Activated T-cell treated with anti-CD3 and anti-CD28 coated beads for 4 hours (primary cell): Measurements from ENCODE around the gene XYLT1.

Experiments
- DNase-seq: peaks from one replicate; pipeline ENCODE4 v3.0.0-alpha.2; 2020

Gene XYLT1

DNA sequence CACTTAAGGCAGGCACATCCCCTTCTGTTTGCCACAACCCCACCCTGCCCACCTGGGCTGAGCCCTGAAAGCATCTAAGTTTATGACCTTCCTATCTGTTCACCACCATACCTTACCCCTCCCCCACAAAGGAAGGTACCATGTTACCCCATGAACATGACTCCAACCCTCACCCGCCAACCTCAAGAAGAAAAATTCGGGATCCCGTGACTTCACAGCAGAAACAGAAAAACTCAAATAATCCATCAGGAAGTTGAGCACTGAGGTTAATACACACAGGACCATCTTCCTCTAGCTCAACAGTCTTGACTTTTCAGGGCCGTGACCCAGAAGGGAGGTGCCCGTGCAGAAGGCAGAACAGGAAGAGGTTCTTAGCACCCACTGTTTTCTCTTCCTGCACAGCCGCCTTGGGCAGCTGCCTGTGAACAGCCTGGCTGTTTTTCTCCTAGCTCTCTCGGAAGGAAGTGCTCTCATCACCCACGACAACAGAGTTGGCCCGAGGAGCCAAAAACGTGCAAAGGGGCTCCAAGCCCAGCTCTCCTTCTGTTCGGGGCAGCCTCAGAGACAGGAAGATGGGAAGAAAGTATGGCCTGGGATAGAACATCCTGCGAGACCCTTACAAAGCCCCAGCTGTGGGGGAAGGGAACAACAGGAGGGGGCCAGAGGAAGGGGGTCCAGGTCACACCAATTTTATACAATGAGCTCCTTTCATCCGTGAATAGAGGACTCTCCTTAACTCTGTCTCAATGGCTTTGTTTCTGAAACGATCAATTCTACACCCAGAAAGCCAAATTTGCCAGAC is 101.1 kb downstream of the XYLT1 start:
- peak; percentile 29 for DNase-seq

DNA sequence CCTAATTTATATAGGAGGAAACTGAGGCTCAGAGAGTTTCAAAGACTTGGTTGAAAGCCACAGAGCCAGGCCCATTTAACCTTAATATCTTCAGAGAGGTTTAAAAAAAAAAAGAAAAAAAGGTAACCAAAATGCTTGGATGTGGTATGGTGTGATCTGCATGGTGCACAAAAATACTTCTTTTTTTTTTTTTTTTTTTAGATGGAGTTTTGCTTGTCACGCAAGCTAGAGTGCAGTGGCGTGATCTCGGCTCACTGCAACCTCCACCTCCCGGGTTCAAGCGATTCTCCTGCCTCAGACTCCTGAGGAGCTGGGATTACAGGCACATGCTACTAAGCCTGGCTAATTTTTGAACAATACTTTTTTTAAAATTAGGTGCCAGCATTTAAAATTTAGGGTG is 101.8 kb downstream of the XYLT1 start:
- no peak for DNase-seq

DNA sequence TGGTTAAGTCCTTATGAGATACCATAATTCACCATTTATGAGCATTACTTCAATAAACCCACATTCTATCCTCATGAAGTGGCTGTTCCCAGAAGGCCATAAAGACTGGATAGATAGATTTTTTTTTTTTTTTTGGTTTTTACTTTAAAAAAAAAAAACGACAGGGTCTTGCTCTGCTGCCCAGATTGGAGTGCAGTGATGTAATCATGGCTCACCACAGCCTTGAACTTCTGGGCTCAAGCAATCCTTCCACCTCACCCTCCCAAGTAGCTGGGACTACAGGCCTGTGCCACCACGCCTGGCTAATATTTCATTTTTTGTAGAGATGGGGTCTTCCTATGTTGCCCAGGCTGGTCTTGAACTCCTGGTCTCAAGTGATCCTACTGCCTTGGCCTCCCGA is 102.3 kb downstream of the XYLT1 start:
- no peak for DNase-seq

- no peak for DNase-seq
These were observed 102.8 kb downstream of the XYLT1 start for GRCh38 chr16:17367923-17368322.

GRCh38 chr16:17367036-17367435 is 103.7 kb downstream of the XYLT1 start:
- no peak for DNase-seq

DNA sequence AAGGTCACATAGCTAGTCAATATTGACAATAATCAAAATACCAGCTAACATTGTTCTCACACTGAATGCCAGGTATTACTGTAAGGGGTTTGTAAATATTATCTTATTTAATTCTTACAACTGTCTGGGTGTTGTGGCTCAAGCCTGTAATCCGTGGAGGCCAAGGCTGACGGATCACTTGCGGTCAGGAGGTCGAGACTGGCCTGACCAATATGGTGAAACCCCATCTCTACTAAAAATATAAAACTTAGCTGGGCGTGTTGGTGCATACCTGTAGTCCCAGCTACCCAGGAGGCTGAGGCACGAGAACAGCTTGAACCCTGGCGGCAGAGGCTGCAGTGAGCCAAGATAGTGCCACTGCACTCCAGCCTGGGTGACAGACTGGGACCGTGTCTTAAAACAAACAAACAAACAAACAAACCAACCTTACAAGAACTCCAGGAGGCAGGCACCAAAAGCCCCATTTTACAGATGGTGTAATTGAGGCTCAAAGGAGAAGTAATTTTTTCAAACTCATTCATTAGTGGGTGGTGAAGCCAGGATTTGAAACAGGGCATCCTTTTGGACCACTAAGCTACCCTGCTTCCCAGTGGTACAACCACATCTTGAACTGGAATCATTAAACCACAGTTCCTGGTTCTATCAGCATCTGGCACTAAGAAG is 104.3 kb downstream of the XYLT1 start:
- DNase-seq, result no peak

DNA sequence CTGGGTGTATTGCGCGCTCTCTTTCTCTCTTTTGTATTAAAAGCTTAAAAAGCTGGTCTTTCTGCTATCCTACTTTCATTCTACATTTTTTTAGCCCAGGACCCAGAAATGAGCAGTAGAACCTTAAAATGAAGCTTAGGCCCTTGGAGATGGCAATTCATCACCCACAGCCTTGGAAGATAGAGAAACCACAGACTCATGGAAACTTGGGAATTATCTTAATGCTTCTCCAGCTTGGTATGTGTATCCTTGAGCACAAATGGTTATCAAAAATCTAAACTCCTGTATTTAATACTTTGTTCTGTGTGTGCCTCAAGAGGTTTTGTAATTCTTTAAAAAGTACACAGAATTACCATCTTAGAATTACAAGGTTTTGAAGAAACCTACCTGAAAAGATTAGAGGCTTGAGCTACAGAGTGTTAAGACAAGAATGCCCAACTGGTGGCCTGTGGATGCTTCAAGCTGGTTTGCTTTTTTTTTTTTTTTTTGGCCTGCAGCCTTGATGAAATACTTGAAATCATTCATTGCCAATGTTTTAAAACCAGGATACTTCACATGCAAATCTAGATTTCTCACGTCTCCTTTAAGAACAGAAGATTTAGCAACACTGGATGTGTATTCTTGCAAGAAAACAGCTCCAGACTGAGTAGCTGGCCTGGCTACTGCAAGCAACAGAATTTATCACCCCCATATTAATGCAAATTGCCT is 105.0 kb downstream of the XYLT1 start:
- no peak for DNase-seq

- DNase-seq, result no peak
These were observed 105.6 kb downstream of the XYLT1 start for GRCh38 chr16:17365211-17365541.

DNA sequence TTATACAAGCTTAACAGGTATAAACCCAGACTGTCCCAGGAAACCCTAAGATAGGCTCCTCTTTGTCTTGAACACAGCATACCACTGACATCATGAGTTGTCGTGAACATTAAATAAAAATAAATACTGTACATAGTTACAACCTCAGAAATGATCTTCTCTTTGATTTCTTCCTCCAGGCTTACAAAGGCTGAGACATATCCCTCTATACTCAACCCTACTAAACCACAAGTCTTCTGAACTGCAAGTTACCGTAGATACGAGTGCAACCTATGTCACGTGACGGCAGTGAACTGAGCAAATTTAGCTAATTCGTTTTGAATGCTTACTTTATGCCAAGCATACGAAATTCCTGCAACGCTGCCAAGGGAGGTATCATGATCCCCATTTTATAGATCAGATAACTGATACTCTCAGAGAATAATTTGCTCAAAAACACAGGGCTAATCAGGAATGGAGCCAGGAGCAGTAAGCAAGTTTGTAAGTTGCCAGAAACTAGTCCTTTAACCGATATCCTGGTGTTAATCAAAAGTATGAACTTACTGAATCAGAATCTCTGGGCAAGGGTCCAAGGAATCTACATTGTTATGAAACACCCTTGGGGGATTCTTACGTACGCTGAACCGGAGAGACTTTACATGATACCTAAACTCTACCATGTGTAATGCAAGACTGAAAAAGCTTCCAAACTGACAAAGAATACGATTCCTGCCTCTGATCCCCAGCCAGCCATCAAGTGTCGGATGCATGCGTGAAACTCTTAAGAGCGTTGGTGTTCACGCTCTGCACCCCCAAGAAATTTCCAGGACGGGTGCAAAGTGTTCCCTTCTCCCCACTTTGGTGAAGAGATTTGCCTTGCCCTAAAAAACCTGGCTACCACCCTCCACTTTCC is 106.2 kb downstream of the XYLT1 start:
- DNase-seq, result peak; percentile 26

GRCh38 chr16:17362946-17363345 is 107.8 kb downstream of the XYLT1 start:
- DNase-seq, result no peak

- DNase-seq, result no peak
These were observed 108.6 kb downstream of the XYLT1 start for GRCh38 chr16:17362183-17362582.

DNA sequence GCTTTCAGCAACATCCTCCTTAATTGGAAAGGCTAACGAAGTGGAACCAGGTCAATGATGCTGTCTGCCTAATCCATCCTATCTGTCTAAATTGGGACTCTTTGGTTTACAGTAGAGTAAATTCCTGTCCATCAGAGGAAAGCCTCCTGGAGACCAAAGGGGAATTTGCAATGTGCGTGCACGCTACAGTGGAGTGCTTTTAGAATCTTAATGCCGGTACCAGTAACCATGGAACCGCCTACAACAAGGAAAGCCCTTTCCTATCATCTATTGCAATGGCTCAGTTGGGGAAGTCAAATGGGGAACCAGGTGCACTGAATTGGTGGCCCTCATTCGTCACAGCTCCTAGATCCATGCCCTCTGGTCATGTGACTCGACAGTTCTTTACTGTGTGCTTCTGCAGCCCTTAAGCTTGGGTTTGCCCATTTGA is 110.1 kb downstream of the XYLT1 start:
- no peak for DNase-seq

DNA sequence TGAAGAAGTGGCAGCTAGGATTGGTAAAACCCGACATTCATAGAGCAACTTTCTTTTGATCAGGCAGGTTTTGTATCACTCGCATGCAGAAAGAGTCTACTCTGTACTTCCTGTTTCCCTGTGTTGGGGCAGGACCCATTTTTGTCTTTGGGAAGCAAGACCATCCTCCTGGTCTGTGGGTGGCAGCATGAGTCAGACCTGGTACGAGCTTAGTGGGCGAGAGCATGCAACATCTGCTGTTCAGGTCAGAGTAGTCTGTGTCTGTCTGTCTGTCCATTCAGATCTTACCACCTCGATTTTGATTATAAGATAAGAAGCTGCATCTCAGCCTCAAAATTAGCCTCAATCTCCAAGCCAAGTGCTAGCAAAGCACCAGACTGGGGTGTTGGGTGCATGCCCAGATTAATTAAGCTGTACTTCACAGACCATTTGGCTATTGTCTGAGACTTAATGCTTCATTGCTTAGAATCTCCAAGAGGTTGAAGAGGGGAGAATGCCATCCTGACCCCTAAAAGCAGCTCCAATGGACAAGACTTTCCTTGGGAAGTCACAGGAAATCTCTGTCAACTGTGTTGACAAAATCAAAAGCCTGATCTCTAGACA is 110.9 kb downstream of the XYLT1 start:
- peak; percentile 34 for DNase-seq

DNA sequence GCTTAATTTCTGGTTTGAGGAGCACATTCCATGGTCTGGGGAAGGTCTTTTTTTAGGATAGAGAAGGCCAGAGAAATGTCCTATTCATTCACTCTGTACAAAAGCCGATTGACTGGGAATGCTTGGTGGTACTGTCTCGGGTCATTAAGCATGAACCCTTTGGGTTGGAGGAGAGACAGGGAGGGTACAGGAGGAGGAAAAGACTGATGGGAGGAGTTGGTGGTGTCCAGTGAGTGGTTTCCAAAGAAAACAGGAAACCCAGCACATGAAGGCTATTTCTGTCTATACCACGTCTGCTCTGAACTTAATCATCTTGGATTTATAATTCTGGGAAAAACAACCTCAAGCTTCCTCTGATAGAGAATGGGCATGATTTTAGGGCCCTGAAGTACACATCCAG is 111.9 kb downstream of the XYLT1 start:
- no peak for DNase-seq

DNA sequence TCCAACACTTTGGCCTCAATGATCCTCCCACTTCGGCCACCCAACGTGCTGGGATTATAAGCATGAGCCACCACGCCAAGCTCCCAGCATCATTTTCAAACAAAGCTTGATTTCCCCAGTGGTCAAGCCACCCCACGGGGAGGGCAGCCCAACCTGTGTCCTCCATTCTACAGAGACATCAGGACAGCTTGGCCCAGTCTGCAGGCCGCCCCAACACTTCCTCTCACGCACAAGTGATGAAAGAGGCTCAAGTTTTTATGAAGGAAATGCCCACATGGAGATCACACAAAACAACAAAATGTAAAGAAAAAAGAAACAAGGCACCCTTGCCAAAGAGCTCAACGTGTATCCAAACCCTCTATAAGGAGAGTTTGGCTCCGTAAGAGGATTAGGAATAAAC is 112.4 kb downstream of the XYLT1 start:
- no peak for DNase-seq

- DNase-seq, result no peak
These were observed 113.3 kb downstream of the XYLT1 start for GRCh38 chr16:17357307-17358062.

DNA sequence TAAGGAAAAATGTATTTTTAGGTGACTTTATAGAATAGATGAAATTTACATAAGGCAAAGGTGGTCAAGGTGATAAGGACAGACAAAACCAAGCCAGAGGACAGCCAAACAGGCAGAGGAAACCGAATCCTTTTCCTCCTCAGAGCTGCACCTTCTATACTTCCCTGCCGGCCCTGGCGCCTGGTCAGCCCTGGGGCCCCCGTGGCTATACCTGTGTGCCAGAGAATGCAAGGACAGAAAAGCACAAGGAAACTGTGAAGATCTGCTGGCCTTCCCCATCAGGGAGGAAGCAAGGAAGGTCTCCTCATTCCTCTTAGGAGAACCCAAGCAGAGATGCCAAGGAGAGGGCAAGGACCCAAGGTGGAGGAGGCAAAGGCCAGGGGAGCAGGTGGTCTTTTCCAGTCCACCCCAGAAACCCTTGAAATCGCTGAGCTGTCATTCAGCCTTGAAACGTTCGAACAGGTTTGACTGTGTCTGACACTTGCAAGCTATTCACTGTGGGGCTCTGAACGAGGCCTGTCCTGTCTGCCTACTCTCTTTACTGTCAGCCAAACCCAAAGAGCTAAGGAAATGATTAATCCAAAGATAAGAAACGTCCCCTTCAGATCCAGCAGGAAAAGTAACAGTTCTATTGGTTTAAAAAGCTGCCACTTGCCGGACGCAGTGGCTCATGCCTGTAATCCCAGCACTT is 114.4 kb downstream of the XYLT1 start:
- DNase-seq, result no peak

- no peak for DNase-seq
These were observed 116.1 kb downstream of the XYLT1 start for GRCh38 chr16:17354685-17355084.

- DNase-seq, result no peak
These were observed 116.6 kb downstream of the XYLT1 start for GRCh38 chr16:17354141-17354601.

DNA sequence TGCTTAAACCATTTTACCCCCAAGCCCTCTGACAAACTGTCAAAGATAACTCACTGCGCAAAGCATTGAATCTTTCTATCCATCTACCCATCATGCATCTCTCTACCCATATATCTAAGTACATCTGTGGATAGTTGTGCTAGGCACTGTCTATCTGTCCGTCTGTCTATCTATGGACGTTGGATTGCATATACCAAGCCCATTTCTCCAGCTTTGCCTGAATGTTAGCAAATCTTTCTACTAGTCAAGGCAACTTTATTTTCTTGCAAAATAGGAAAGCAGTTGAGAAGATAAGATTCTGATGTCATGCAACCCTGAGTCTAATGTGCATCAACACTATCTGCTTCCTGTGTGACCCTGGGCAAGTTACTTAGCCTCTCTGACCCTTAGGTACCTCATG is 117.2 kb downstream of the XYLT1 start:
- no peak for DNase-seq

- no peak for DNase-seq
These were observed 119.2 kb downstream of the XYLT1 start for GRCh38 chr16:17351441-17352035.
